GM19025 (cell line): Measurements from ENCODE around the gene VDAC1.

Experiments used
- ATAC-seq: cut with Tn5 transposase; IDR thresholded peaks from one replicate; pipeline ENCODE4 v1.9.1; 2021; ENCODE audit warnings: mild to moderate bottlenecking, low read depth, moderate library complexity; ENCODE audit not compliant: unreplicated experiment

Gene VDAC1

DNA sequence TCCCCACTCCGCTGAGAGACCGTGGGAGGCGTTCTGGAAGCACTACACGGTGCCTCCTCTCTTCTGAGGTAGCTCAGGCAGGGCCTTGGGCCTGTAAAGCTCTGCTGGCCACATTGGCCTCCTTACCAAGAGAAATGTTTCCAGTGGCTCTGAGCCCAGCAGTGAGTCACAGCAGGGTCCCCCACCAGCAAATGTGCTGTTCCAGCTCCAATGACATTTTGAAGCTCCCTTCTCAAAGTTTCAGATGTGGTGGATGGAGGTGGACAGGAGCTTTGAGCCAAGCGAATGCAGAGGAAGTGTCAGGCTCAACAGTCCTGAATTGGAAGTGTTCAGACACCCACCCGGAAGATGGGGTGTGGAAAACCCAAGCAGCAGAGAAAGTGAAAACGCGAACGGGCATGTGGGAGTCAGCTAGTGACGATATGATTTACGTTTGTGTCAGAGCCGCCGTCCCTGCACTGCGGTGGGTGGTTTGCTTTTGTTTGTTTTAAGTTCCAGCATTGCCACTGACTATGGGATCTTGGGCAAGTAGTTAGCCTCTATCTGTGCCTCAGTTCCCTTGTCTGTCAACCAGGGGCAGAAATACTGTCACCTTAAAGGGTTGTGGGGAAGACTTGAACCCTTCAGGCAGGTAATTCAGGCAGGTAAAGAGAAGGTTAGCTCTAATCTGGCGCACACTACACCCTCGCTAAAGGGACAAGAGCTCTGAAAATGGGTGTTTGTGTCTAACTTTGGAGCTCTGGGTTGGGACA lies 74.5 kb downstream of the VDAC1 start:
- peak; percentile 41 for ATAC-seq

GRCh38 chr5:133928587-133929393 lies 76.0 kb downstream of the VDAC1 start:
- no peak for ATAC-seq

DNA sequence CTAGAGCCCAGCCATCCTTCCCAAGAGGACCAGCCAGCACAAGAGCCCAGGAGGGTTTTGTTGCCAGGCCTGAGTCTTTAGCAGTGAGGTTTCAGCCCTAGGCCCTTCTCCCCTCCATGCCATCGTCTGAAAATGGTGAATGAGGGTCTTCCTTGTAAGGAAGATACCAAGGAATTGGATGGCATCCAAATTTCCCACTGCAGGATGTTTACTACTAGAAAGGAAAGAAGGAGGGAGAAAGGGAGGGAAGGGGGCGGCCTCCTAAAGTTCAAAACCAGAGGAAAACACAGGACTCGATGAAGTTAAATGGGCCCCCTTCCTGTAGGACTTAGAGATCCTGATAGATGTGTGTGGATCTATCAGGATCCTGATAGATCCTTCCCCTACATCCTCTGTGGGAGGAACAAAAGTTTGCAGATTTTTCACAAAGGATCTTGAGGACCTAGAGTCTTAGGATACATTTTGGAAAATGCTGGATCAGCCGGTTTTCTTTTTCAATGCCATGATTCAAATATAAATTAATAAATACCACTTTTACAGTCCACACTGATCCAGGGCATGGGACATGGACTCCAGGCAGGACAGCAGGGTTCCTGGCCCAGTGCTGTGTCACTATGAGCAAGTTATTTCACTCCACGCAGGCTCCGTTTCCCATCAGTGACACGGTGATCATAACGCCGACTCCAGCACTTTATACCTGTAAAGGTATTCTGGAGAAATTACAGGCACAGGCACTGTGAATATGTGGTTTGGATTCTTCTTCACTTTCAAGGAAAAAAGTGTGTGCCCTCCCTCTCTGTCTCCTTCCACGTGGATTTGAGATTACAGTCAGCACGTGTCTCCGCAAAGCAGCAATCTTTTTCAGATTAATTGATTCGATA lies 77.2 kb downstream of the VDAC1 start:
- no peak for ATAC-seq

DNA sequence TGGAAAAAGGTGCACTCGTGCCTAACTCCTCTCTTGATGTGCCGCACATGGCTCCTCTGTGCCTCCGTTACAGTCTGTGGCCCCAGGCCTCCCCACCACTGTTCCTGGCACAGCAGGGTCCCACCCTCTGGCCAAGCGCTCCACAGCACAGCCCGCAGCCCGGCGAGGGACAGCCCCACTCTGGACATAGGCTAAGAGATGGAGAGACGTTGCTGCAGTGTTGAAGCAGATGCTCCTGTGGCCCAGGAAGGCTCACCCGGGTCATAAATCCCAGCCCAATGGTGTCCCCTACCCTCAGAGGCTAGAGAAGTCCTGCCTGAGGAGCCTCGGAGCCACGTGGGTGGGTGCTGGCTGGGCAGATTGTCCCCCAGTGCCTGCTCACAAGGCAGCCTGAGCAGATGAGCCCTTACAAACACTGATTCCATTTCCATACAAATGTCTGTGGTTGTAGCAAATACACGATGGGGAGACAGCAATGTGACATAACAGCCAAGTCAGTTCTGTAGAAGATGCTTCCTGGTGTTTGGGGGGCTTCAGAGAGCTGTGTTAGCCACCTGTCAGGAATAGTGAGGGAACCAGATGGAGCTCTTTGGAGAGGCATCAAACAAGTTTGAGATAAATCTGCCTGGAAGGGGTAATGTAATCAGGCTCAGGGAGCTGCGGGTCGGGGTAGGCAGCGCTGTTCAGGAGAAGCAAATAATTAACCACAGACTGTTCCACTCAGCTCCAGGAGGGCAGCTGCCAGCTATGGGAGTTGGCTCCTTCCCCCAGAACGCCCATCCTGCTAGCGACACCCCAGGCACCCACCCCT lies 78.1 kb downstream of the VDAC1 start:
- no peak for ATAC-seq

GRCh38 chr5:133925866-133926488 lies 78.8 kb downstream of the VDAC1 start:
- ATAC-seq = no peak

- ATAC-seq = no peak
These were observed 79.5 kb downstream of the VDAC1 start for GRCh38 chr5:133925269-133925668.

- ATAC-seq = no peak
These were observed 80.4 kb downstream of the VDAC1 start for GRCh38 chr5:133924221-133924920.

DNA sequence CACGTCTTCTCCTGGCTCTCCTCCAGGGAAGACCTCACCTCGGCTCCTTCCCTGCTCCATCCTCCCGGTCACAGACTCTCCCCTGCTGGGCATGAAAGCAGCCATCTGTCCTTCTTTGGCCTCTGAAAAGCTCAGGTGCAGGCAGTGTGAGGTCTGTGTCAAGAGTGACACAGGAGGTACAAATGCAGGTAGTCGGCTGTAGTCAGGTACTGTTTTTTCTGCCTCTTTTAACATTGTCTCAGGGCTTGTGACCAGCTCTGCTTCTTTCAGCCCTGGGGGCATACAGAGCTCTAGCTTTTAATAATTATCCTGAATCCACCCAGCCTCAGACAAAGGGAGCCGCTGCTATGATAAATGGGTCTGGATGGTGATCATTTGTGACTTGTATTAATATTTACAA lies 82.8 kb downstream of the VDAC1 start:
- no peak for ATAC-seq
